DND-41 (cell line): ENCODE measurements around the gene APOL3.

ENCODE experiments used
- ATAC-seq: fragments of 200-7000 bp; cut with Tn5 transposase; 3 replicates; pipeline ENCODE4 v1.9.1; 2021; ENCODE audit warnings: low read depth; ENCODE audit not compliant: insufficient read depth
- DNase-seq: peaks from one replicate; pipeline ENCODE4 v3.0.0-alpha.2; 2020
- H2AFZ ChIP-seq: 2 replicates; pipeline ENCODE4 v1.6.0; 2012; ENCODE audit warnings: low read depth, low read length
- H3K27ac ChIP-seq: 2 replicates; pipeline ENCODE4 v1.5.1; 2012; ENCODE audit warnings: low read length, inconsistent platforms
- H3K27me3 ChIP-seq: fragments of 200-600 bp; sonication (generic); 2 replicates; pipeline ENCODE4 v1.6.0; 2012; ENCODE audit warnings: low read length, mild to moderate bottlenecking, inconsistent platforms; ENCODE audit not compliant: insufficient read depth, poor library complexity
- H3K36me3 ChIP-seq: 2 replicates; pipeline ENCODE4 v1.5.1; 2012; ENCODE audit warnings: low read length, inconsistent platforms; ENCODE audit not compliant: insufficient read depth
- H3K4me1 ChIP-seq: 2 replicates; pipeline ENCODE4 v1.5.1; 2012; ENCODE audit warnings: mild to moderate bottlenecking, low read length; ENCODE audit not compliant: insufficient read depth
- H3K4me2 ChIP-seq: 2 replicates; pipeline ENCODE4 v1.6.0; 2012; ENCODE audit warnings: mild to moderate bottlenecking, moderate library complexity, low read length, inconsistent platforms; ENCODE audit not compliant: insufficient read depth
- H3K4me3 ChIP-seq, 2 experiments: fragments of 200-600 bp in 1 of 2; shearing (Covaris generic) in 1 of 2; 2 replicates each; pipeline ENCODE4 v1.5.1; 2012 to 2016; ENCODE audit warnings: inconsistent platforms in 2 of 2, low read length in 2 of 2, mild to moderate bottlenecking in 2 of 2, low read depth in 1 of 2, moderate library complexity in 1 of 2
- H3K79me2 ChIP-seq: 2 replicates; pipeline ENCODE4 v1.6.0; 2012; ENCODE audit warnings: low read length, inconsistent platforms; ENCODE audit not compliant: insufficient read depth
- H3K9ac ChIP-seq: 2 replicates; pipeline ENCODE4 v1.6.0; 2012; ENCODE audit warnings: low read depth, mild to moderate bottlenecking, inconsistent platforms, low read length, moderate library complexity
- H3K9me3 ChIP-seq: 2 replicates; pipeline ENCODE4 v1.5.1; 2012; ENCODE audit warnings: low read length, moderate library complexity, mild to moderate bottlenecking, inconsistent platforms; ENCODE audit not compliant: insufficient read depth, severe bottlenecking
- H4K20me1 ChIP-seq: 2 replicates; pipeline ENCODE4 v1.6.0; 2012; ENCODE audit warnings: low read length; ENCODE audit not compliant: insufficient read depth
- CTCF ChIP-seq: IDR thresholded peaks from 2 replicates; pipeline ENCODE4 v1.5.1; 2012; ENCODE audit warnings: borderline replicate concordance, low read length, moderate library complexity, mild to moderate bottlenecking; ENCODE audit not compliant: poor library complexity, severe bottlenecking; ENCODE audit errors: extremely low read depth
- EZH2 ChIP-seq: IDR thresholded peaks from 3 replicates; pipeline ENCODE4 v1.6.1; 2012; ENCODE audit warnings: borderline replicate concordance, low read depth, mild to moderate bottlenecking, moderate library complexity, low read length, inconsistent platforms; ENCODE audit not compliant: severe bottlenecking

The APOL3 gene

GRCh38 chr22:36193577-36193976 lies 33.0 kb upstream of the APOL3 start:
- no peaks in the 10 kb centered on the region for H3K79me2 ChIP-seq
- no peak overlapping the region for H2AFZ ChIP-seq
- no peak for ATAC-seq
- no peak overlapping the region for H3K9ac ChIP-seq
- no peak overlapping the region for H3K4me3 ChIP-seq
- H3K4me2 ChIP-seq = no peak overlapping the region
- H3K36me3 ChIP-seq = no peaks in the 10 kb centered on the region
- no peaks in the 10 kb centered on the region for H3K27me3 ChIP-seq
- H4K20me1 ChIP-seq = no peaks in the 10 kb centered on the region
- no peak overlapping the region for H3K27ac ChIP-seq
- H3K4me1 ChIP-seq = peaks cover 23% of the 10 kb centered on the region
- DNase-seq = no peak
- TF ChIP-seq EZH2 (no peak), CTCF (no peak)
- no peaks in the 10 kb centered on the region for H3K9me3 ChIP-seq

GRCh38 chr22:36193171-36193570 lies 32.6 kb upstream of the APOL3 start:
- Histone ChIP-seq H3K36me3 (no peaks in the 10 kb centered on the region), H3K9me3 (no peaks in the 10 kb centered on the region), H3K4me2 (no peak overlapping the region), H3K9ac (no peak overlapping the region), H3K79me2 (no peaks in the 10 kb centered on the region), H4K20me1 (no peaks in the 10 kb centered on the region), H3K27me3 (no peaks in the 10 kb centered on the region), H3K4me1 (peaks cover 18% of the 10 kb centered on the region), H3K27ac (no peak overlapping the region), H3K4me3 (no peak overlapping the region), H2AFZ (no peak overlapping the region)
- TF ChIP-seq EZH2 = no peak
- no peak for TF ChIP-seq CTCF
- ATAC-seq (no peak), DNase-seq (no peak)

- TF ChIP-seq CTCF (no peak), EZH2 (no peak)
- ATAC-seq = no peak
These were observed 32.0 kb upstream of the APOL3 start for GRCh38 chr22:36192542-36192941.

More at GRCh38 chr22:36192542-36192941, 32.0 kb upstream of the APOL3 start:
- H3K36me3 ChIP-seq = no peaks in the 10 kb centered on the region
- no peaks in the 10 kb centered on the region for H3K9me3 ChIP-seq
- no peak overlapping the region for H3K4me2 ChIP-seq
- H4K20me1 ChIP-seq = no peaks in the 10 kb centered on the region
- H3K27me3 ChIP-seq = no peaks in the 10 kb centered on the region
- H2AFZ ChIP-seq = no peak overlapping the region
- no peak overlapping the region for H3K9ac ChIP-seq
- no peak for DNase-seq
- H3K27ac ChIP-seq = no peak overlapping the region
- H3K79me2 ChIP-seq = no peaks in the 10 kb centered on the region
- H3K4me1 ChIP-seq = peaks cover 12% of the 10 kb centered on the region
- H3K4me3 ChIP-seq = no peak overlapping the region
